GM19438 (cell line): Measurements from ENCODE around the gene EIF4EBP2.
A peak's percentile ranks its signal among the peaks of the same experiment; 100 is the strongest.

Experiments
- ATAC-seq: cut with Tn5 transposase; IDR thresholded peaks from one replicate; pipeline ENCODE4 v1.9.1; 2021; ENCODE audit warnings: low read depth; ENCODE audit not compliant: unreplicated experiment

The EIF4EBP2 gene, protein sequence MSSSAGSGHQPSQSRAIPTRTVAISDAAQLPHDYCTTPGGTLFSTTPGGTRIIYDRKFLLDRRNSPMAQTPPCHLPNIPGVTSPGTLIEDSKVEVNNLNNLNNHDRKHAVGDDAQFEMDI

GRCh38 chr10:70404036-70404786 is at the start of gene EIF4EBP2:
Gene EIF4EBP2, plus strand, starts transcription at chr10:70404145. Its CDS starts 257 bp downstream, at chr10:70404402.
- peak; percentile 67 for ATAC-seq

- ATAC-seq, result no peak
These were observed 49.4 kb upstream of the EIF4EBP2 start for GRCh38 chr10:70354556-70354955.

DNA sequence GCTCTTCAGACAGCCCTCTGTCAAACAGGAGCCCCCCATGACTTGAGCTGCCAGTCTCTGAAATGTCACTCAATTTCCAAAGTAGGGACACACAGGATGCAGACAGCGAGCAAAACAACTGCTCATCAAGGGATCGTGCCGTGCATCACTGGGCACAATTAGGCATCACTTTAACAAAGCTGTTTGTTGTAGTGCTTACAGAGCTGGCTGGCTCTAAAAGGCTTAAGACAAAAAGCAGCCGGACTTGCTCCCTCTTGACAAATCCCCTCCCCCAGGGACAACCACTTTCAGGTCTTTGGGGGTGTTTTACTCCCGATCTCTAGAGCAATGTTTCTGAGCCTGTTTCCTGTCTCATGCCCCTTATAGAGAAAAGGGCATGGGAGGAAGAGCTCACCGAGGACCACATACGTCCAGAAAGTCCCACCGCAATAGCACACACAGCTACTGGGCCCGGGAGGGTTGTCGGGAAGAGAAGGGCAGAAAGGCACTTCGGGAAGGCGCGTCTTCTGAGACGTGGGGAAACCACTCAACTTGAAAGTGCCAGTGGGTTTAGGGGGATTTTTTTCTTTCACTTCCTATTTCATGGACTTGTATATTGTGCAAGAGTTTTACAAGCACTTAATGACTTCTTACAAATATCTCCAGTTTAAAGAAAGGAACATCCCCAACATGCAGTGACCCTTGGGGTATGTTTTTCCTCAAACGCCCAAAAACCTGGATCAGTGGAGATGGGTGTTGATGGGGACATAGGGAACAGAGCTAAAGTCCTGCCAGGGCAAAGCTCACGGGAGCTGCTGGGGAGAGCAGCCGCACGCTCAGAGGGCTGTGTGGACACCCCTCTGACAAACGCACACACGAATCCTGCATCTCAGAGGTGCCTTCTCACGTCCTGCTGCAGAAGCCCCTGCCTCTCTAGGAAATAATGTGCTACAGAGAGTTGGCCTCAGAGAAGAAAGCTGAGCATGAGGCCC is 48.6 kb upstream of the EIF4EBP2 start:
- peak; percentile 77 for ATAC-seq

GRCh38 chr10:70357565-70357964 is 46.4 kb upstream of the EIF4EBP2 start:
- no peak for ATAC-seq

DNA sequence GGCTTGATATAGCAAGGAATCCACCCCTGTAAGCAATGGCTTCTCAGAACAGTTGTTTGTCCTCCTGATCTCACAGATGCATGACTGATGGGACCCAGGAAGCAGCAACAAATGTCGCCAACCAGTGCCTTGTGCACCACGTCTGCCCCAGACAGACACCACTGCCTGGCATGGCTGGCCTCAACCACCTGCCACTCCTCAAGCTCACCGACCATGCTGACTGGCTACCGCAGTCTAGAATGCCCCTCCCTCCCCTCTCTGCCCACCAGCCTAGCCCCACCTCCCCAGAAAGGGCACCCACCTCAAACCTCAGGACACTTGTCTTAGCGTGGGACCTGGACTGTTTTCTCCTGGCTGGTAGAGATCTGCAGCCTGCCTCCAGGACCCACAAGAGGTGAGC is 45.5 kb upstream of the EIF4EBP2 start:
- no peak for ATAC-seq

DNA sequence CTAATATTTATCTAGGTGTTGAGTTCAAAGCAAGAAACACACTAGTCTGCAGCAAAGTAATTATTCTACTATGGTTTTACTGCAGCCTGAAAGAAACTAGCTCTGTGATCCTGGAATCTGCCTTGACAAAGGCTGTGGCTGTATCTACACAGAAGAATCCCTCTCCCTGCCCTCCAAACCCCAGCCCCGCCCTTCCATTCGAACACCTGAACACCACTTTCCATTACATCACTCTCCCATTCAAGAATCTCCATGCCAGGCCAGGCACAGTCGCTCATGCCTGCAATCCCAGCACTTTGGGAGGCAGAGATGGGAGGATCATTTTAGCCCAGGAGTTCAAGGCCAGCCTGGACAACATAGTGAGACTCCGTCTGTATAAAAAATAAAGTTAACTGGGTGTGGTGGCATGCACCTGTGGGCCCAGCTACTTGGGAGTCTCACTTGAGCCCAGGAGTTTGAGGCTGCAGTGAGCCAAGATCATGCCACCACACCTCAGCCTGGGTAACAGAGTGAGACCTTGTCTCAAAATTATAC is 44.9 kb upstream of the EIF4EBP2 start:
- ATAC-seq, result no peak

DNA sequence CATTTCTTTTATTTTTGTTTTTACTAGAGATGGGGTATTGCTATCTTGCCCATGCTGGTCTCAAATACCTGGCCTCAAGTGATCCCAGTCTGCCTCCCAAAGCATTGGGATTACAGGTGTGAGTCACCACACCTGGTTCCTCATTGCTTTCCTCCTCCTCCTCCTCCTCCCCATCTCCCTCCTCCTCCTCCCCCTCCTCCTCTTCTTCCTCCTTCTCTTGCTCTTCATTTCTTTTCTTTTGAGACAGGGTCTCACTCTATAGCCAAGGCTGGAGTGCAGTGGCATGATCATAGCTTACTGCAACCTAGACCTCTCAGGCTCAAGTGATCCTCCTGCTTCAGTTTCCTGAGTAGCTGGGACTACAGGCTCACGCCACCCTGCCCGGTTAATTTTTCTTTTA is 43.7 kb upstream of the EIF4EBP2 start:
- ATAC-seq, result no peak

DNA sequence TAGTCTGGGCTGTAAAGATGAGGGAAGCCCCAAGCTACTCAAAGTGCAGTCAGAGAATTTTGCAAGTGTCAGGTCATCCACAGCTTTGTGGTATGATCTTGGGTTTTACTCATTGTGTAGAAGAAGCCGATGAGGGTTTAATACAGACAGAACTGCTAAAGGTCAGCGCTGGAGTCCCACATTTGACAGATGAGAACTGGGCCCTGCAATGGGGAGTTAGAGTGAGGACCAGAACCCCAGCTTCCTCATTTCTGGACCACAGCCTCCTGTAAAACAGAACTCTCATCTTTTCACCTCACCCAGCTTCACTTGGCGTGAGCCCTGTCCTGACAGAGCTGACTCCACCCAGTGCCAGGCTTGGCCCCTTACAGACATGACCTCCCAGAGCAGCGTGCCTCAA is 41.6 kb upstream of the EIF4EBP2 start:
- ATAC-seq, result no peak

- no peak for ATAC-seq
These were observed 40.7 kb upstream of the EIF4EBP2 start for GRCh38 chr10:70363292-70363691.

DNA sequence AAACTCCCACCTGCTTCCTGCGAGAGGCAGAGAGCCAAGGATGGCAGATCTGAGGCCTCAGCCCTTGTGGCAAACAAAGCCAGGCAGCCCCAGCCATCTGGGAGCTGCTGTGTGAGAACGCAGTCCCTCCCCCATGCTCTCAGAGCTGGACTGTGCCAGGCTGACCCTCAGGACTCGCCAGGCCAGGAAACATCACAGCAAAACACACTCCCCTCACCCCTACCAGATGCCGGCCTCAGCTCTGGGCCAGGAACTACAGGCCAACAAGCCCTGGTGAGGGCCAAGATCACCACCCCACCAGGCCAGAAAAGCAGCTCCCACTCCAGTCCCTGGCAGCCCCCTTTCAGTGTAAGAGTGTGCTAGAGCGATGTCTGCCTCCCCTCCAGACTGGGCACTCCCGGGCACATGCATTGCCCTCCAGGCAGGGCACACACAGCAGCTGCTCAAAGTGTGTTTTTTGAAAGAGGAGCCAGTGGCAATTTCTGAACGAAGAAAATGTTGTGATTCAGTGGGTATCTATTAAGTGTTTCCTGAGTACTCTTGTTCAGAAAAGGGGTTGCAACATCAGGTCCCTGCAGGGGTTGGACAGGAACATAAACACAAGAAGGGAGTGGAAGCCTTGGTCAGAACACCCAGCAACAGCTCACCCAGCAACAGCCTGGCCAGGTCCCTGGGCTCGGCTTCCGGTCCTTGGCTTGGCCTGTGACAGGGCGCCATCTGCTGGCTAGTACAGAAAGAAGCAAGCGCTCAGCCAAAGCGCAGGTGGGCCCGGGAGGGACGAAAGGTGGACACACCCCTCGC is 39.8 kb upstream of the EIF4EBP2 start:
- peak; percentile 92 for ATAC-seq

GRCh38 chr10:70364772-70365091 is 39.2 kb upstream of the EIF4EBP2 start:
- ATAC-seq, result no peak

DNA sequence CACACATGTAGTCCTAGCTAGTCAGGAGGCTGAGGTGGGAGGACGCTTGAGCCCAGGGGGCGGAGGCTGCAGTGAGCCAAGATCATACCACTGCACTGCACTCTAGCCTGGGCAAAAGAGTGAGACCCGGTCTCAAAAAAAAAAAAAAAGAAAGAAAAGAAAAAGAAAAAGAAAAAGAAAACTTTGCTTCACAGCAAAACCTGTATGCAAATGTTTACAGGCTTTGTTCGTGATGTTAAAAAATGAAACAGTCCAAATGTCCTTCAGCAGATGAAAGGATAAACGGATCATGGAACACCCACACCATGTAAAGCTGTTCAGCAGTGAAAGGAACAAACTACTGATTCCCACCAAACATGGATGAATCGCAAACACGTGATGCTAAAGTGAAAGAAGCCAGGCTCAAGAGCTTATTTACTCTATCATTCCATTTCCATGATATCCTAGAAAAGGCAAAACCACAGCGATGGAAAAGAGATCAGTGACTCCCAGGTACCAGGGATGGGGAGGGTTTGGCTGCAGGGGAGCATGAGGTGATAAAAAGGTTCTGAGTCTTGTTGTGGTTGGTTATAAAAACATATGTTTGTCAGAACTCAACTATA is 36.6 kb upstream of the EIF4EBP2 start:
- no peak for ATAC-seq

DNA sequence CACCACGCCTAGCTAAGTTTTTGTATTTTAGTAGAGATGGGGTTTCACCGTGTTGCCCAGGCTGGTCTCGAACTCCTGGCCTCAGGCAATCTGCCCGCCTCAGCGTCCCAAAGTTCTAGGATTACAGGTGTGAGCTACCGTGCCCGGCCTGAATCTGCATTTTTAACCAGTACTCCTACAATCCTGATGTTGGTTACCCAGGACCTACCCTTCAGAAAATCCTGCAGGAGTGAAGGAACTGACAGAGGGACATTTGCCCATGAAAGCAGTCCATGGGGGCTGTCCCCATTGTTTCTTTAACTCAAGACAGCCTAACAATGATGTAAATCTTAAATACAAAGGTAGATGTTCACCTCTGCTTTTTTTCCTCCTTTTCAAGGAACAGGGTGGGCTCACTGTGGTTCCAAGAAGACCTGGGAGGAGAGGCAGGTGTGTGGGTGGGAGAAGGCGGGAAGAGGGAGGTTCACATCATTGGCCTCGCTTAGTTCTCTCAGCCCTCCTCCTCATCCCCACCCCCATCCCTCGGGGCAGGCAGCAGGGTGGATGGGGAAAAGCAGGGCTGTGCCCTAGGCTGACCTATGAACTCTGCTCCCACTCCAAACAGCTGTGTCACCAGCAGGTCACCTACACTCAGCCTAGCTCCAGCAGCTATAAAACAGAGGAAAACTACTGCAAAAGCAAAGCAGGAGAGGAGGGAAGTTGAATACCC is 35.0 kb upstream of the EIF4EBP2 start:
- no peak for ATAC-seq

GRCh38 chr10:70369498-70370018 is 34.4 kb upstream of the EIF4EBP2 start:
- no peak for ATAC-seq

- ATAC-seq, result no peak
These were observed 33.2 kb upstream of the EIF4EBP2 start for GRCh38 chr10:70370766-70371165.

DNA sequence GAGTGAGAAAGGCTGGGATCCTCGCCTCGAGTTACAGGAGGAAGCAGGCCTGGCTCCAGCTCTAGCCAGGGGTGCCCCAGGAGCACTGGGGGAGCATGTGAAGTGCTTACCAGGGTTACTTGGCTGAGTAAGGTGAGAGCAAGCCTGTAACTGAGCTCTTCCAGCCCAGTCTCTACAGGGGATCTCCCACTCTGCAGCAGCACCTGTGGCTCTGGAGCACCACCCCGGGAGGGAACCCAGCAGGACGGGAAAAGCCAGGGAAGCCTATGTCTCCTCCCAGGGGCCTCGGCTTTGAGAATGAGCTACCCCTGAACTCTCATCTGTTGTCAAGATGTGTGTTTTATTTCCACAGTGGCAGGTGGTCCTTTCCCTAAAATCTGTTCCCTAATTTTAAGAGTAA is 32.1 kb upstream of the EIF4EBP2 start:
- no peak for ATAC-seq

DNA sequence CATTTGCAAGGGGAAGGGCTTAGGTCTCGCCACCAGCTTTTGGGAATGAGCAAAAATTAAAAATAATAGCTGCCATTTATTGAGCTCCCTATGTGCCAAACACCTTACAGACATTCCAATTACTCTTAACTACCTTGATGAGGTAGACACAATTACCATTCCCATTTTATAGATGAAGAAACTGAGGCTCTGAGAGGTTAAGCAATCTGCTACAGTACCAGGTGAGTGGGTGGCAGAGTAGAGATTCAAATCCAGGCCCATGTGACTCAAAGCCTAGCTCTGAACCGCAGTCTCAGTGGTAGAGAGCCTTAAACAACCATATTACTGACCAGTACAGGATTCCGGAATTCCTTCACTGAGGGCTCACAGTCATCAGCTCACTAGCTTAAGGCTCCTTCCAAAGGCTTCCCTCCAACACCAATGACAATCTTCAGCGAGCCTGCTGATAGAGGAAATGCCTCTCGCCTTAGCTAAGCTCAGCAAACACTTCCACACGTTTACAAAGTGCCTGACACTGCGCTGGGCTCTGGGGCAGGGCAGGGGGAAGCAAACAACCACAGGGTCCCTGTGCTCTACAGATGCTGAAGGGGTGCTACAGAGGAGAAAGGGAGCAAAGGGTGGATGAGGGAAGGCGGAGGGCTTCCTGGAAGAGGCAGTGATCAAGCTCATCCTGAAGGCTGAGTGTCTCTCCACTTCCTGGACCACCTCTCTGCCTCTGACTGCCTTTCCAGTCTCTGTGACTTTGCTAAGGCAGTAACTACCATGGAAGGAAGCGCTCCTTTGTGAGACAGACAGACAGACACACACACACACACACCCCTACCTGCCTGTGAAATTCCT is 28.9 kb upstream of the EIF4EBP2 start:
- ATAC-seq, result no peak
